HG03135 (cell line): ENCODE measurements around the gene ALCAM.

Source experiments
- ATAC-seq: cut with Tn5 transposase; IDR thresholded peaks from one replicate; pipeline ENCODE4 v1.9.1; 2021; ENCODE audit warnings: mild to moderate bottlenecking, moderate library complexity; ENCODE audit not compliant: unreplicated experiment

Gene ALCAM

GRCh38 chr3:105423397-105423796 is 56.7 kb downstream of the ALCAM start:
- ATAC-seq = no peak

- no peak for ATAC-seq
Measured at GRCh38 chr3:105424412-105425152, 57.9 kb downstream of the ALCAM start.

DNA sequence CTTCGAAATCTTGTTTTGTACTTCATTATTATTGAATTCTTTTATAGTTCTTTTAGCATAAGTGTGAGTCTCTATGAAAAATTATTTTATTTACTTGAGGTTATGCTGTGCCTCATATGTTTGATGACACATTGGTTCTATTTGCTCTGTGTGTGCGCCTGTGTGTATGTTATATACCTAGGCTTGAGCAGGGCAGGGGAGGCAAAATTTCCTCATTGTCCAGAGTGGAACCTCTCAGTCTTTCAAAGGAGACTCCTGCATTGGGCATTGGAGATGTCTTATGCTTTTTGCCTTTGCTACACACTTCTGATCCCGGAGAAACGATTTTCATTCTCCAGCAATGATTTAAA is 58.4 kb downstream of the ALCAM start:
- ATAC-seq = no peak

DNA sequence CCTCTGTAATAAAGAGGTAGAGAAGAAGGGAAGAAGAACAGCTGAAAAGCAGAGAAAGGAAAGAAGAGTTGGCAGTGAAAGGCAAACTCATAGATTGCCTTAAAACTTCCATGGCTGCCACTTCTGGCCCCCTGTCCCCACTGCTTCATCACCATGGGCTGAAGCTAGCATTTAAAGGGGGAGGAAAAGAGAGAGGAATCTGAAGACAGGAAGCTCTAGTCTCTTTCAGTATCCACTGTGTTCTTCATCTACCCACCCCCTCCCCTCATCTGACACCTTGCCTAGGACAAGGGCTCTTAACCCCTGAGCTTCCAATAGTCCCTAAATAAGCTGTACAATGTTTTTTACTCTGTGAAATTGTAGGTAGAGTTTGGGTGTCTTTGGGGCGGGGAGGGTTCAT is 60.6 kb downstream of the ALCAM start:
- ATAC-seq = no peak

- ATAC-seq = no peak
Measured at GRCh38 chr3:105429034-105429762, 62.5 kb downstream of the ALCAM start.

DNA sequence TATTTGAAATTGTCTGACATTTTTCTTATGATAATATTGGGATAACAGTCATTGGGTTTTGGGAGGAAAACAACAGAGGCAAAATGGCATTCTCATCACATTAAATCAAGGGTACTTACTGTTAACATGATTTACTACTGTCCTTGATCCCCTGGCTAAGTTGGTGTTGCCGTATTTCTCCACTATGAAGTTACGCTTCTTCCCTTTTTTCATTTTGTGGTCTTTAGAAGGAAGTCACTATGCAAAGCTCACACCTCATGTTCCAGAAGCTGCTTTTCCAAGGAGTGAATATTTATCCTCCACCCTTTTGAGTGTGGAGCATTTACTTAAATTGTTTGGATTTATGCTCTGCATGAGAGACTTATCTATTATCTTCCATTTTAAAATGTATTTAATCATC is 63.7 kb downstream of the ALCAM start:
- ATAC-seq = no peak

GRCh38 chr3:105431200-105431599 is 64.5 kb downstream of the ALCAM start:
- ATAC-seq = no peak

DNA sequence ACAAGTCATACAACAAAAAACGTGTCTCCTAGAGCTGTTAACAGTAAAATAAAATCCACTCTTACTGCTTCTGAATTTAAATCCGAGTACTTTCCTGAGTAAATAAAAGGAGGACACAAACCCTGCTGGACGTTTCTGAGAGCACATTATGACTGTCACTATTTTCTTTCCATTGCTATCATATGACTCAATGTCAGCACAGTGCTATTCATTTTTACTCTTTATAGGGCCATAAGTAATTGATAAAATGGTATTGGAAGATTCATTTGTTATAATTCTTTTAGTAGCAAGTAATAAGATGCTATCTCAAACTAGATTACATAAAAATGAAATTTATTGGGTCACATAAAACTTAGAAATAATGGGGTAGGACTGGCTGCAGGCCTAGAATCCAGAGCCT is 68.6 kb downstream of the ALCAM start:
- ATAC-seq = no peak

GRCh38 chr3:105436687-105437086 is 70.0 kb downstream of the ALCAM start:
- ATAC-seq = no peak

DNA sequence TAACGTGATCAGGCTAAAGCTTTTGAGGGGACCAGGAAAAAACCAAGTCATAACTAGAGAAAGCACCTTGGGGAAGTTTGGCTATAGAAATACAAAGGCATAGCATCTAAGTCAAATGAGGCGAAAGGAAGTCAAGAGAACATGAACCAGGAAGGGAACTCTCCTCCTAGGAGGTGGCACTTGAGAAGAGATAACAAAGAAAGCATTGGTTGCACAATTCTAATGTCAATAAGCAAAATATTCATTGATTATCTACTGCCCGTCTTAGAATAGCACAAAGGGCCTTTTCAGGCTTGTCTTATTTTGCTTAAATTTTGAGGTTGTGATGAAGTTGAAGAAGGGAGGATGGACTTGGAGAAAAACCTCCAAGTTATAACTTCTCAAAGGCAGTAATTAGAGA is 73.4 kb downstream of the ALCAM start:
- ATAC-seq = no peak

- ATAC-seq = no peak
Measured at GRCh38 chr3:105444725-105445124, 78.0 kb downstream of the ALCAM start.

- no peak for ATAC-seq
Measured at GRCh38 chr3:105448338-105448982, 81.8 kb downstream of the ALCAM start.

DNA sequence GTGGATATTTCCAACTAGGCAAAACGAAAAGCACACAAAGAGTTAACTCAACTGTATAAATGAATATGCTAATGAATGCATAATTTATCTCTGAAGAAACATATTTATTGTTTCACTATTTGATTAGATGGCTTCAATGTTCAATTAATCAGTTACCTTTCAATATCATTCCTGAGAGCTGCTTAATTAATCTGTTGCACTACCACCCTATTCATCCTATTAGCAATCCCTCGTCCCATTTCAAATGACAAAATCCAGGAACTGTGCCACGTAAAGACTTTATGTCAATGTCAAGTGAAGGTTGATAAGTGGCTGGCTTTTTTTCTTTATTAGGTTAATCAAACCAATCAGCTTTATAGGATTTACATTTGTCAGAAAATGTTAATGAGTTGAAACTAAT is 82.7 kb downstream of the ALCAM start:
- ATAC-seq = no peak

GRCh38 chr3:105456017-105456416 is 89.3 kb downstream of the ALCAM start:
- no peak for ATAC-seq

GRCh38 chr3:105458518-105459215 is 92.0 kb downstream of the ALCAM start:
- no peak for ATAC-seq

DNA sequence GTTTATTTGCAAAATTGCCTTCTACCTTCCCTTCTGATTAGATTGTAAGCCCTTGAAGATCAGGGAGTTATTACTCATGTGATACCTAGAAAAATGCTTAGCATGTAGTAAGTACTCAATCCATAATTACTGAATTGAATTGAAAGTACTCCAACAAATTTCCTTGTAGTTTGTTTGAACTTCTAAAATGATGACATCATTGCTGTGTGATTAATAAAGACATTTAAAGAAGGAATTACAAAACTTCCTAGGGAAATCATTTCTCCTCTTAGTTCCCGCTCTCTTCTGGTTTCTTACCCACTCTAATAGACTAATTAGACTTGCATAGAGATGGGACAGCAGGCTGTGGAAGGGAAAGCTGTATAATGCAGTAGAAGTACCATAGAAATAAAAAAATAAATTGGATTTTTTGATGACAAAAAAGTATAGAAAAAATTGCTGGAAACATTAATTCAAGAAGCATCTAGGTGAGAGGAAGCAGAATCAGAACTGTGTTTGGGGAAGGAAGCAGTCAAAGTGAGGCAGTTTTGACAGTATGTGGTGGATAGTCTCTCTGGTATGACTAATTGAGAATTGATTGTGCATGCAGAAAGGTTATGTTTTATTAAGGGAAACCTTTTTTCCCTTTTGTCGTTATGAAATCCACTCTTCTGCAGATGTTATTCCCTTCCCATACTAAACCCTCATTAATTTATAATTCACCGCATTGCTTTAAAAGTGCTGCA is 93.0 kb downstream of the ALCAM start:
- ATAC-seq = no peak

- ATAC-seq = no peak
Measured at GRCh38 chr3:105463620-105464019, 96.9 kb downstream of the ALCAM start.

- no peak for ATAC-seq
Measured at GRCh38 chr3:105465251-105465853, 98.6 kb downstream of the ALCAM start.

GRCh38 chr3:105466072-105466471 is 99.4 kb downstream of the ALCAM start:
- no peak for ATAC-seq
